H1 (cell line): ENCODE results near the gene EGFR. TPM values are rescaled to one million over a fixed set of nuclear protein-coding genes. Genes with fewer than 3 reads are reported as not detected.

Experiments used
- CTCF ChIA-PET: fragments of 300-600 bp; sonication (Branson Sonifier 250); formaldehyde crosslinking; loops from one replicate; lab custom pipeline; 2021; ENCODE audit not compliant: partially characterized antibody; lab: Charles Lee
- POLR2A ChIA-PET: fragments of 300-600 bp; sonication (Branson Sonifier 250); formaldehyde crosslinking; loops from one replicate; lab custom pipeline; 2021; ENCODE audit warnings: inconsistent platforms; ENCODE audit not compliant: partially characterized antibody; lab: Charles Lee
- DNase-seq, 2 experiments: peaks; one replicate each; pipeline versions ENCODE4 v3.0.0 to v3.0.0-alpha.2; 2010 to 2022; ENCODE audit warnings: low spot score in 2 of 2, low read depth in 1 of 2, mixed read lengths in 1 of 2
- FAIRE-seq: peaks from 2 replicates; lab custom pipeline; 2011; peaks lifted over from hg19 to GRCh38; lab: Jason Lieb, UNC
- H2AFZ ChIP-seq: 2 replicates; pipeline ENCODE4 v1.8.1; 2012; ENCODE audit warnings: low read length, inconsistent platforms
- H2AK5ac ChIP-seq: 2 replicates; pipeline ENCODE4 v1.6.1; 2013; ENCODE audit warnings: low read depth, low read length
- H2BK120ac ChIP-seq: replicated peaks from 2 replicates; pipeline ENCODE3; 2013; ENCODE audit warnings: low read depth, low read length, inconsistent platforms
- H2BK12ac ChIP-seq: 2 replicates; pipeline ENCODE4 v1.6.1; 2013; ENCODE audit warnings: low read depth, low read length
- H2BK15ac ChIP-seq: 2 replicates; pipeline ENCODE4 v1.6.1; 2013; ENCODE audit warnings: low read length
- H2BK20ac ChIP-seq: 2 replicates; pipeline ENCODE4 v1.6.1; 2013; ENCODE audit warnings: low read length
- H2BK5ac ChIP-seq: 2 replicates; pipeline ENCODE4 v1.6.1; 2013; ENCODE audit warnings: low read depth, low read length
- H3K14ac ChIP-seq: 2 replicates; pipeline ENCODE4 v1.6.1; 2013; ENCODE audit warnings: inconsistent platforms; ENCODE audit not compliant: insufficient read length
- H3K18ac ChIP-seq: 2 replicates; pipeline ENCODE4 v1.6.1; 2013; ENCODE audit warnings: low read length; ENCODE audit errors: extremely low read depth
- H3K23ac ChIP-seq: 2 replicates; pipeline ENCODE4 v1.6.1; 2013; ENCODE audit warnings: inconsistent platforms; ENCODE audit not compliant: insufficient read length
- H3K23me2 ChIP-seq: 2 replicates; pipeline ENCODE4 v1.6.1; 2013; ENCODE audit warnings: low read depth, low read length
- H3K27ac ChIP-seq: 2 replicates; pipeline ENCODE4 v1.6.1; 2011; ENCODE audit warnings: low read depth, low read length, inconsistent platforms
- H3K27me3 ChIP-seq, 4 experiments: replicated peaks in 1 of 4; 1 replicate in 1 of 4; 2 replicates in 3 of 4; pipeline versions ENCODE4 v1.6.1 to v1.8.1; 2011 to 2013; ENCODE audit warnings: low read length in 3 of 4, mild to moderate bottlenecking in 3 of 4, inconsistent platforms in 2 of 4, mixed read lengths in 2 of 4, moderate library complexity in 1 of 4; ENCODE audit not compliant: control insufficient read depth in 3 of 4, insufficient read depth in 3 of 4; ENCODE audit errors: extremely low read depth in 1 of 4
- H3K36me3 ChIP-seq, 4 experiments: 2 replicates each; pipeline versions ENCODE4 v1.6.1 to v1.8.1; 2011 to 2013; ENCODE audit warnings: mild to moderate bottlenecking in 4 of 4, low read length in 3 of 4, moderate library complexity in 2 of 4, control low read depth in 1 of 4, inconsistent platforms in 1 of 4; ENCODE audit not compliant: insufficient read depth in 4 of 4, control insufficient read depth in 2 of 4
- H3K4ac ChIP-seq: replicated peaks from 2 replicates; pipeline ENCODE3; 2013; ENCODE audit warnings: low read length, low read depth, mixed read lengths, inconsistent platforms; ENCODE audit not compliant: insufficient read length
- H3K4me1 ChIP-seq, 4 experiments: replicated peaks in 1 of 4; 1 replicate in 1 of 4; 2 replicates in 3 of 4; pipeline versions ENCODE4 v1.6.1 to v1.8.1; 2011 to 2013; ENCODE audit warnings: low read length in 3 of 4, inconsistent platforms in 2 of 4, mixed read lengths in 1 of 4; ENCODE audit not compliant: insufficient read depth in 4 of 4, control insufficient read depth in 3 of 4
- H3K4me2 ChIP-seq, 2 experiments: 2 replicates each; pipeline versions ENCODE4 v1.6.1 to v1.8.1; 2011 to 2013; ENCODE audit warnings: low read depth in 2 of 2, low read length in 2 of 2, control low read depth in 1 of 2, inconsistent platforms in 1 of 2, mild to moderate bottlenecking in 1 of 2; ENCODE audit not compliant: insufficient read depth in 1 of 2
- H3K4me3 ChIP-seq, 4 experiments: fragments of 200-600, 300-600 bp in 1 of 4; sonication (generic), shearing (Covaris generic), sonication (Bioruptor Twin) in 1 of 4; 2 replicates each; pipeline versions ENCODE4 v1.5.1 to v1.8.1; 2011 to 2016; ENCODE audit warnings: low read length in 4 of 4, low read depth in 3 of 4, control low read depth in 2 of 4, inconsistent platforms in 2 of 4, mild to moderate bottlenecking in 2 of 4, mixed read lengths in 1 of 4, moderate library complexity in 1 of 4; ENCODE audit not compliant: insufficient read depth in 2 of 4; ENCODE audit errors: extremely low read depth in 1 of 4
- H3K56ac ChIP-seq: replicated peaks from 2 replicates; pipeline ENCODE3; 2013; ENCODE audit warnings: low read depth, mild to moderate bottlenecking, mixed read lengths, low read length, inconsistent platforms; ENCODE audit not compliant: insufficient read length
- H3K79me1 ChIP-seq: 2 replicates; pipeline ENCODE4 v1.6.1; 2013; ENCODE audit warnings: low read depth, low read length, control low read depth
- H3K79me2 ChIP-seq, 2 experiments: 2 replicates each; pipeline versions ENCODE4 v1.6.1 to v1.8.1; 2012 to 2013; ENCODE audit warnings: low read length in 2 of 2, mild to moderate bottlenecking in 2 of 2, inconsistent platforms in 1 of 2; ENCODE audit not compliant: insufficient read depth in 2 of 2, control insufficient read depth in 1 of 2
- H3K9ac ChIP-seq, 4 experiments: replicated peaks in 1 of 4; 1 replicate in 1 of 4; 2 replicates in 3 of 4; pipeline versions ENCODE4 v1.6.1 to v1.8.1; 2011 to 2013; ENCODE audit warnings: low read depth in 3 of 4, low read length in 3 of 4, control low read depth in 2 of 4, mild to moderate bottlenecking in 2 of 4, moderate library complexity in 2 of 4, inconsistent platforms in 1 of 4; ENCODE audit errors: extremely low read depth in 1 of 4
- H3K9me3 ChIP-seq, 2 experiments: 2 replicates each; pipeline versions ENCODE4 v1.6.1 to v1.8.1; 2012 to 2013; ENCODE audit warnings: mild to moderate bottlenecking in 2 of 2, moderate library complexity in 2 of 2, control low read depth in 1 of 2, inconsistent platforms in 1 of 2, low read depth in 1 of 2, low read length in 1 of 2, mixed read lengths in 1 of 2; ENCODE audit not compliant: insufficient read depth in 2 of 2
- H4K20me1 ChIP-seq, 2 experiments: replicated peaks in 1 of 2; 2 replicates each; pipeline versions ENCODE3 to v1.8.1; 2011 to 2013; ENCODE audit warnings: inconsistent platforms in 2 of 2, low read length in 2 of 2, mild to moderate bottlenecking in 1 of 2; ENCODE audit not compliant: insufficient read depth in 2 of 2, control insufficient read depth in 1 of 2
- H4K5ac ChIP-seq: 2 replicates; pipeline ENCODE4 v1.6.1; 2013; ENCODE audit warnings: low read length, low read depth, mixed read lengths, inconsistent platforms; ENCODE audit not compliant: insufficient read length
- H4K8ac ChIP-seq: 2 replicates; pipeline ENCODE4 v1.8.0; 2013; ENCODE audit warnings: mild to moderate bottlenecking, moderate library complexity, low read length, inconsistent platforms; ENCODE audit not compliant: insufficient read depth; ENCODE audit errors: extremely low read depth
- H4K91ac ChIP-seq: replicated peaks from 2 replicates; pipeline ENCODE3; 2013; ENCODE audit warnings: low read length, mixed read lengths, inconsistent platforms; ENCODE audit not compliant: insufficient read length
- SIX5 ChIP-seq: IDR thresholded peaks from 2 replicates; pipeline ENCODE4 v1.6.1; 2011; ENCODE audit warnings: mild to moderate bottlenecking, low read depth, low read length
- TAF7 ChIP-seq: optimal IDR thresholded peaks from 2 replicates; pipeline ENCODE3; 2011; ENCODE audit warnings: low read depth, mild to moderate bottlenecking, inconsistent platforms, low read length, moderate library complexity, borderline replicate concordance
- WGBS, 2 experiments: shearing (Covaris generic) in 1 of 2; methylation state at CpG; one replicate each; pipeline versions ENCODE4 v1.1.6 to v1.1.7; 2013 to 2015; ENCODE audit warnings: low lambda C conversion rate in 2 of 2, mixed read lengths in 2 of 2, inconsistent platforms in 1 of 2, low coverage in 1 of 2, missing lambda C conversion rate in 1 of 2; ENCODE audit not compliant: insufficient replicate concordance in 2 of 2, insufficient coverage in 1 of 2, insufficient read length in 1 of 2; ENCODE audit errors: extremely low coverage in 1 of 2, missing lambda C conversion rate in 1 of 2; 5-methylcytosine and 5-hydroxymethylcytosine counted together
- polyA plus RNA-seq, 7 experiments: library from polyadenylated mRNA; depleted of rRNA in 3 of 7; stranded (reverse) in 5 of 7; unstranded in 2 of 7; fragments of >200 nt in 5 of 7; fragments of 200-250 nt in 2 of 7; gene quantifications; 1 replicate in 5 of 7; 2 replicates in 1 of 7; 4 replicates in 1 of 7; pipeline versions ENCODE4 v1.2.1 to v1.2.3, GENCODE V29; 2011 to 2013; ENCODE audit warnings: missing spikeins in 2 of 7, mixed read lengths in 2 of 7
- total RNA-seq: library from RNA; stranded (reverse); fragmentation: NEBNext Ultra II Directional; extraction: Animal tissue kit (Norgen Biotek cat#: 25700); gene quantifications from 2 replicates; pipeline ENCODE4 v1.2.1, GENCODE V29; 2021

EGFR gene
- total and polyA plus RNA-seq, 2 of the 8 experiments (the other 6 are each of a cell fraction or from before 2014, with no cell fraction given): 1.9 to 5.8 TPM

DNA sequence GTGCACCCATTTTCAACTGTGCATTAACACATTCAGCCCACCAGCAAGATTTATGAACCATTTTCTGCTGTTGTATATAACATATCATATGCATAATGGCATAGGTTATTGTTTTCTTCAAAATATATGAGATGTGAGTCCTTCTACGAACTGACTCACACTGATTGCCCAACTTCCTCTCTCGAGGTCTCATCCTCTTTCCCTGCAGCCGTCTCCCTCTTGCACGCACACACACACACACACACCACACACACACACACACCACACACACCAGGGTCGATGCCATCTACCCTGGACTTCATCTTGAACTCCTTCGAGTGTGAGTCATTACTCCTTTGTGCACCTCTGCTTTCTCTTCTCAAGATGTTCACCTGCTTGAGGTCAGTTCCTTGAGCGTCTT is 36.7 kb downstream of the EGFR start:
- CTCF ChIA-PET: no interaction called here
- Histone ChIP-seq H2AFZ (no peak overlapping the region), H3K23ac (no peak overlapping the region), H3K36me3 (no peaks in the 10 kb centered on the region), H3K18ac (no peak overlapping the region), H3K4me1 (peaks cover 0 to 2% (median 0%) of the 10 kb centered on the region in 4 experiments; a peak in 2 of 7 replicates), H4K91ac (no peak overlapping the region), H3K79me1 (no peaks in the 10 kb centered on the region), H3K4ac (no peak overlapping the region), H2BK5ac (no peak overlapping the region), H4K5ac (no peak overlapping the region), H2BK120ac (no peak overlapping the region), H2BK15ac (no peak overlapping the region), H3K14ac (no peak overlapping the region), H3K79me2 (no peaks in the 10 kb centered on the region), H3K27ac (no peak overlapping the region), H3K23me2 (no peaks in the 10 kb centered on the region; the same call in 1 of the 2 replicates), H2BK12ac (no peak overlapping the region), H3K27me3 (no peaks in the 10 kb centered on the region), H3K9ac (no peak overlapping the region), H4K20me1 (no peaks in the 10 kb centered on the region), H2BK20ac (no peak overlapping the region), H4K8ac (no peak overlapping the region), H3K56ac (no peak overlapping the region), H3K4me3 (no peak overlapping the region), H3K9me3 (no peaks in the 10 kb centered on the region), H2AK5ac (no peak overlapping the region), H3K4me2 (no peak overlapping the region)
- no peak for TF ChIP-seq TAF7
- no peak for TF ChIP-seq SIX5
- DNase-seq (no peak), FAIRE-seq (no peak)
- WGBS, 2 experiments: 87% methylated on average over 7 of the region's 7 CpGs; no CpG with 5 or more reads in 1 of the 2 experiments
- POLR2A ChIA-PET: no interaction called here
